Right renal cortex interstitium (tissue), 3 donors: ENCODE measurements around the gene LYRM9. TPM values are rescaled to one million over a fixed set of nuclear protein-coding genes. Genes with fewer than 3 reads are reported as not detected.
A peak's percentile ranks its signal among the peaks of the same experiment; 100 is the strongest.
"Not testable (repeated sequence)": the region's sequence is repeated elsewhere in the genome, so short reads cannot be mapped to it uniquely, and the experiment has no call there.

Experiments
- DNase-seq, 3 donors: peaks; one replicate each; pipeline ENCODE4 v3.0.0-alpha.2; 2013; ENCODE audit warnings: low read depth in 3 of 3, low spot score in 2 of 3
- polyA plus RNA-seq, 3 donors: library from polyadenylated mRNA; unstranded; fragments of 120-200 nt; gene quantifications; one replicate each; pipeline ENCODE4 v1.2.1, GENCODE V29; 2013; ENCODE audit not compliant: insufficient read length in 3 of 3

LYRM9 gene
- polyA plus RNA-seq, 3 donors = 19.4 to 21.6 (median 21.5) TPM

DNA sequence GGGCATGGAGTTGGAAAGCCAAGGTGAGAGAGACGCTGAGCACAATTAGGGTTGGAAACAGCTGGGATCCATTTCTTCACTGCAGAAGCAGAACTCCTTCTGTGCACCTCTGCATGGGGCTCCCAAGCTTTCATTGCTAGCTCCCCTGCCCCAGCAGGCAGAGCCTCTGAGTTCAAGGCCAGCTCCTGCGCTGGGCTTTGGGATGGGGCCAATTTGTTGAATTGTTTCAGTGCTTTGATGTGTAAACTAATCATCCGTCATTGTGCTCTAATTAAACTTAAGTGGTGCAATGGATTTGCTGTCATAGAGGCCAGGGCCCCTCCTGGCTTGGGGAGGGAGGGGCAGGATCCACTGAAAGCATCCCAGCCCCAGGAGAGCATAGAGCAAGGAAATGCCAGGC is 13.5 kb upstream of the LYRM9 start:
- DNase-seq = no peak

GRCh38 chr17:27906226-27906580 is 13.0 kb upstream of the LYRM9 start:
- no peak for DNase-seq

- no peak for DNase-seq
Observed at GRCh38 chr17:27905447-27906225, 12.5 kb upstream of the LYRM9 start.

- no peak for DNase-seq
Observed at GRCh38 chr17:27904534-27905446, 11.6 kb upstream of the LYRM9 start.

DNA sequence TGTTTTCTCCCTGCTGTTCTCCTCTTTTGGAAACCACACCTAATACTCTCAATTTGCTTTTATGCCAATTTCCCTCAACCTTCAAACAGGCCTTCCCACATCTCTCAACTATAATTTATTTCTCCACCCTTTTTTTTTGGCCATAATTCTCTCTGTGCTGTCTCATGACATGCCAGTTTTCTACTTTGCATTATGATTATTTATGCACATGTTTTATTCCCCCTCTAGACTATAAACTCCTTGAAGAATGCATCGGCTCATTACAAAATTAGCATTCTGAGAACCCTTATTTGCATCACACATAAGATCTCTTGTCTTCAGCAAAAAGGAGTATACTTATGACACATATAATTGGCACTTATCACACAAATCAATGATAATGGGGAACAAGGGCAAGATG is 10.9 kb upstream of the LYRM9 start:
- no peak for DNase-seq

GRCh38 chr17:27899525-27899924 is 6.4 kb upstream of the LYRM9 start:
- DNase-seq = no peak

GRCh38 chr17:27898096-27898495 is 4.9 kb upstream of the LYRM9 start:
- no peak for DNase-seq

GRCh38 chr17:27896701-27897100 is 3.5 kb upstream of the LYRM9 start:
- no peak for DNase-seq

- DNase-seq = no peak
Observed at GRCh38 chr17:27895940-27896535, 2.9 kb upstream of the LYRM9 start.

- no peak for DNase-seq
Observed at GRCh38 chr17:27895123-27895895, 2.1 kb upstream of the LYRM9 start.

- no peak for DNase-seq
Observed at GRCh38 chr17:27893841-27894503, 807 bp upstream of the LYRM9 start.

DNA sequence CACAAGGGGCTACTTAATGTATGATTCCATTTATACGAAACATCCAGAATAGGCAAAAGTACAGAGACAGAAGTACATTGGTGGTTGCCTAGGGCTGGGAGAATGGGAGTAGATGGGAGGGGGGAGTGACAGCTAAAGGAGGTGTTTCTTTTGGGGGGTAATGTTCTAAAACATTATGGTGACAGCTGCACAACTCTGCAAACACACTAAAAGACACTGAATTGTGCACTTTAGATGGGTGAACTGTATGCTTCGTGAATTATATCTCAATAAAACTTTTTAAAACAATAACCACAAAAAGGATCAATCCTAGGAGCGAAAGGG is 661 bp downstream of the LYRM9 start:
- no peak for DNase-seq

- DNase-seq = no peak
Observed at GRCh38 chr17:27891841-27892240, 1.3 kb downstream of the LYRM9 start.

DNA sequence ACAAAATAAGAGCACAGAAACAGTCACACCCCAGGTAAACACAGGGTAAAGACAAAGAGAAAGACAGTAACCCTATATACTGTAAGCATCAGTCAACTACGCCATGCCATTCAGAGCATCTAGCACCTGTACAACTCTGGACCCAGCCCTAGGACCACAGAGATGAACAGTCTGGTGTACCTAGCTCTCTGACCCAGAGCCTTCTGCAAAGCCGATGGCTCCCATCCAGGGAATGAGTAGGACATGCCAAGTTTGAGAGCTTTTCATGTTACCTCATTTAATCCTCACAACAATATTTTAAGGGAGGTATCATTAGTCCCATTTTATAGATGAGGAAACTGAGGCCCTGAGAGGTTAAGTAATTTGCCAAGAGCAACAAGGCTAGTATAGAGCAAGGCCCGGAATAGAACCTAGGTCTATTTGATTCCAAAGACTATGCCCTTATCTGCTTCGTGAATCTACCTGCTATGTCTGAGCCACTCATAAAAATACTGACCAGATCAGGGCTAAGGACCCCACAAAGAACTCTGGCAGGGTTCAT is 3.4 kb downstream of the LYRM9 start:
- no peak for DNase-seq

GRCh38 chr17:27888945-27889344 is 4.2 kb downstream of the LYRM9 start:
- no peak for DNase-seq

GRCh38 chr17:27888067-27888466 is 5.1 kb downstream of the LYRM9 start:
- no peak for DNase-seq

DNA sequence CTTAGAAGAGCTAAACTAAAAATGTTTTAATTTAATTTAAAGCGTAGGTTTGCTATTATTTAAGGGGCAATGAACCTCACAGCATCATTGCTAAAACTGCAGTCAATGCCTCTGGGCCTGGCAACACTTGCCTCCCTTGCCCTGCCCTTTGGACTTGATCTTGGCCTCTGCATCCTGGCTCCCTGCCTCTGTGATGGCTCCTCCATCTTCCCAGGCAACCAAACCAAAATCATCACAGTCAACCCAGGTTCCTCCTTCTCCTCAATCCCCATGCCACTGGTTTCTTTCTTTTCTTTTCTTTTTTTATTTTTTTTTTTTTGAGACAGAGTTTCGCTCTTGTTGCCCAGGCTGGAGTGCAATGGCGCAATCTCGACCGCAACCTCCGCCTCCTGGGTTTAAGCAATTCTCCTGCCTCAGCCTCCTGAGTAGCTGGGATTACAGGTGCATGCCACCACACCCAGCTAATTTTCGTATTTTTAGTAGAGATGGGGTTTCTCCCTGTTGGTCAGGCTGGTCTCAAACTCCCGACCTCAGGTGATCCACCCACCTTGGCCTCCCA is 6.7 kb downstream of the LYRM9 start:
- DNase-seq = not testable (repeated sequence)

DNA sequence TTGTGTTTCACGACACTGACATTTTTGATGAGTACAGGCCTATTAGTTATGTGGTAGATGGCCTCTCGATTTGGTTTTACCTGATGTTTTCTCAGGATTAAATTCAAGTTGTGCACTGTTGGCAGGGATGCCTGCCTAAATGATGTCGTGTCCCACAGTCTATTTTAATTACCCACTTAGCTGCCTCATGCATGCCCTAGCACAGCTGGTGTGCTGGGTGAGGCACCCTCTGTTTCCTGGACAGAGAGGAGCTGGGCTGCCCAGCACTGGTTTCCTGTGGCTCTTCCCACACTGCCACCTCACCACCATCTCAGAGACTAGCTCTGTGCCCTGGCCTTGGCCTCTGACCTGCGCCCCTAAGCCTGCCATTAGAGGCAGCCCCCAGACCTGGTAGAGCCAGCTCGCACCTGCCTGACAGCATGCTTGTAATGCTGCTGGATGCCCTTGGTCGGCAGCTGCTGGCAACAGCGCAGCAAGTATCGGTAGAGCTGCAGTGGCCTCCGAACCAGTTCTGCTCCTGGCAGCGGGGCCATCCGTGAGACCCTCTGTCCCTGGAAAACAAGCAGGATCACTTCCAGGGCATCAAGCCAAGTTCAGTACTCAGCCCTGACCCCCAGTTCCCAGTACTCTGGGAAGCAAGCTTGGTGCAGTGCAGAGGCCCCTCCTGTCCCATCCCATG is 10.9 kb downstream of the LYRM9 start:
- no peak for DNase-seq

GRCh38 chr17:27879987-27880608 is 13.1 kb downstream of the LYRM9 start:
- peak in 1 of 3 donors; percentile 61 for DNase-seq
